ENCODE data around the gene TSSK6. TPM values are rescaled to one million over a fixed set of nuclear protein-coding genes. Genes with fewer than 3 reads are reported as not detected.

The TSSK6 gene
- total and polyA plus RNA-seq, 2 experiments from 2014 or later = 0.87 to 1.3 TPM

GRCh38 chr19:19552798-19553197, 37.5 kb upstream of the TSSK6 start:
- H3K36me3 ChIP-seq (replicated peaks; ENCODE audit: insufficient read depth, low read depth) = no peaks in the 10 kb centered on the region
- no peak overlapping the region for H2AFZ ChIP-seq

GRCh38 chr19:19551853-19552192, 36.5 kb upstream of the TSSK6 start:
- no peak overlapping the region for H3K27ac ChIP-seq
- WGBS (ENCODE audit: low lambda C conversion rate, missing lambda C conversion rate) = 80% methylated on average over 14 of the region's 14 CpGs

More at GRCh38 chr19:19552798-19553197, 37.5 kb upstream of the TSSK6 start:
- no peaks in the 10 kb centered on the region for H3K79me2 ChIP-seq
- DNase-seq (ENCODE audit: low spot score) = peak; percentile 49
- no peak overlapping the region for H3K4me2 ChIP-seq
- H3K27ac ChIP-seq = no peak overlapping the region
- TF ChIP-seq CTCF (IDR thresholded peaks at IDR 0.05; ENCODE audit: poor library complexity) = peak; percentile 46
- no peak for TF ChIP-seq EZH2phosphoT487 (IDR thresholded peaks at IDR 0.05; ENCODE audit: low read depth, severe bottlenecking, unreplicated experiment)
- TF ChIP-seq EZH2 (IDR thresholded peaks at IDR 0.05; ENCODE audit: borderline replicate concordance) = no peak
- peaks cover 7% of the 10 kb centered on the region for H3K4me1 ChIP-seq (ENCODE audit: insufficient read depth)
- 68% methylated on average over 5 of the region's 6 CpGs for WGBS (ENCODE audit: low lambda C conversion rate, missing lambda C conversion rate)
- H4K20me1 ChIP-seq (ENCODE audit: insufficient read depth, poor library complexity, severe bottlenecking) = no peaks in the 10 kb centered on the region
- no peaks in the 10 kb centered on the region for H3K9me2 ChIP-seq (replicated peaks; ENCODE audit: insufficient read depth)
- no peaks in the 10 kb centered on the region for H3K27me3 ChIP-seq
- no peaks in the 10 kb centered on the region for H3K9me3 ChIP-seq (ENCODE audit: low read depth)
- no peak overlapping the region for H3K4me3 ChIP-seq

GRCh38 chr19:19550972-19551852, 35.9 kb upstream of the TSSK6 start:
- no peaks in the 10 kb centered on the region for H3K36me3 ChIP-seq (replicated peaks; ENCODE audit: insufficient read depth, low read depth)
- H3K4me3 ChIP-seq = no peak overlapping the region
- peaks cover 7% of the 10 kb centered on the region for H3K4me1 ChIP-seq (ENCODE audit: insufficient read depth)
- TF ChIP-seq CTCF (IDR thresholded peaks at IDR 0.05; ENCODE audit: poor library complexity) (no peak), EZH2phosphoT487 (IDR thresholded peaks at IDR 0.05; ENCODE audit: low read depth, severe bottlenecking, unreplicated experiment) (no peak)
- DNase-seq (ENCODE audit: low spot score) = no peak
- no peaks in the 10 kb centered on the region for H3K9me2 ChIP-seq (replicated peaks; ENCODE audit: insufficient read depth)
- no peak overlapping the region for H3K4me2 ChIP-seq
- WGBS (ENCODE audit: low lambda C conversion rate, missing lambda C conversion rate) = 74% methylated on average over 10 of the region's 10 CpGs
- H3K27me3 ChIP-seq = no peaks in the 10 kb centered on the region
- no peaks in the 10 kb centered on the region for H4K20me1 ChIP-seq (ENCODE audit: insufficient read depth, poor library complexity, severe bottlenecking)
- no peaks in the 10 kb centered on the region for H3K9me3 ChIP-seq (ENCODE audit: low read depth)
- no peak overlapping the region for H2AFZ ChIP-seq
- H3K79me2 ChIP-seq = no peaks in the 10 kb centered on the region
- peak overlapping the region; percentile 60 for H3K27ac ChIP-seq

More at GRCh38 chr19:19551853-19552192, 36.5 kb upstream of the TSSK6 start:
- Histone ChIP-seq H3K4me1 (ENCODE audit: insufficient read depth) (peaks cover 7% of the 10 kb centered on the region), H3K4me3 (no peak overlapping the region), H3K27me3 (no peaks in the 10 kb centered on the region), H3K36me3 (replicated peaks; ENCODE audit: insufficient read depth, low read depth) (no peaks in the 10 kb centered on the region), H2AFZ (no peak overlapping the region), H4K20me1 (ENCODE audit: insufficient read depth, poor library complexity, severe bottlenecking) (no peaks in the 10 kb centered on the region), H3K4me2 (no peak overlapping the region), H3K79me2 (no peaks in the 10 kb centered on the region), H3K9me3 (ENCODE audit: low read depth) (no peaks in the 10 kb centered on the region), H3K9me2 (replicated peaks; ENCODE audit: insufficient read depth) (no peaks in the 10 kb centered on the region)
- no peak for DNase-seq (ENCODE audit: low spot score)
- TF ChIP-seq EZH2phosphoT487 (IDR thresholded peaks at IDR 0.05; ENCODE audit: low read depth, severe bottlenecking, unreplicated experiment) (no peak), CTCF (IDR thresholded peaks at IDR 0.05; ENCODE audit: poor library complexity) (no peak), EZH2 (IDR thresholded peaks at IDR 0.05; ENCODE audit: borderline replicate concordance) (no peak)

All from hepatocyte (in vitro differentiated cells).